Measurements from ENCODE around the gene ALMS1. TPM values are rescaled to one million over a fixed set of nuclear protein-coding genes. Genes with fewer than 3 reads are reported as not detected.
"Not testable (repeated sequence)": the region's sequence is repeated elsewhere in the genome, so short reads cannot be mapped to it uniquely, and the experiment has no call there.

ALMS1 gene
- total RNA-seq, 1 experiment from 2014 or later: 19.3 TPM

DNA sequence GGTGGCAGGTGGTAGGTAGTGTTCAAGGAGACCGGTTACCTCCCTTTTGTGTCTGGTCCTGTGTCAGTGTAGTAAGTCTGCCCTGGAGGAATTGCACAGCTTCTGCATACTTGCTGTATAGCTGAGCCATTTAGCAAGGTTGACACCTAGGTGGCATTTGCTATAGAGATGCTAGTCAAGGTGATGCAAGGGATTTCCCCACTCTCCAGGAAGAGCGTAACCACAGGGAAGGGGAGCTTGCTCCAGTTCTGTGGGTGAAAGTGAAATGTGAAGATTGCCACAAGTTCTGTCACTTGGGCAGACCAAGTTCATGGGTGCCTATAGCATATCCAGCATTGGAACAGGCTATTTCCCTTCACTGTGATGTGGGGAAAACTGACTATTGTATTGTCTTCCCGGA lies 228.5 kb downstream of the ALMS1 start:
- no peak for DNase-seq (ENCODE audit: low spot score)

GRCh38 chr2:73614997-73615396 lies 229.4 kb downstream of the ALMS1 start:
- no peak for DNase-seq (ENCODE audit: low spot score)

DNA sequence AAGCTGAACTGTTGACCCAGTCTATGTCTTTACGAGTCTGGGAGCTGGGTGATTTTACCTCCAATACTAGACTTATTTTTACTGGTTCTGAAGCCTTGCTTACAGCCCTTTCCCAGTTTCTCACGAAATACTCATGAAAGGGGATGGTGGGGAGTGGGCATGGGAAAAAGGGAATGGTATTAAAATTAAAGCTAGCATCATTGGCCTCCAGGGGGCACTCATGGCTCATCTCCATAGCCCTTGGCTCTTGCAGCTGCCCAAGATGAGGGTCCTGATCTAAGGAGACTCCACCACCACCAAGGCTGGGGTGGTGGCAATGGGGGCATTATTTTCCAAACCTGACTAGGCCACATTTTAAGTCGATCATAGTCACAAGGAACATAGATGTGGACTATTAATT lies 234.3 kb downstream of the ALMS1 start:
- not testable (repeated sequence) for DNase-seq (ENCODE audit: low spot score)

- not testable (repeated sequence) for DNase-seq (ENCODE audit: low spot score)
Measured at GRCh38 chr2:73624036-73624435, 238.4 kb downstream of the ALMS1 start.

- not testable (repeated sequence) for DNase-seq (ENCODE audit: low spot score)
Measured at GRCh38 chr2:73624625-73625024, 239.0 kb downstream of the ALMS1 start.

DNA sequence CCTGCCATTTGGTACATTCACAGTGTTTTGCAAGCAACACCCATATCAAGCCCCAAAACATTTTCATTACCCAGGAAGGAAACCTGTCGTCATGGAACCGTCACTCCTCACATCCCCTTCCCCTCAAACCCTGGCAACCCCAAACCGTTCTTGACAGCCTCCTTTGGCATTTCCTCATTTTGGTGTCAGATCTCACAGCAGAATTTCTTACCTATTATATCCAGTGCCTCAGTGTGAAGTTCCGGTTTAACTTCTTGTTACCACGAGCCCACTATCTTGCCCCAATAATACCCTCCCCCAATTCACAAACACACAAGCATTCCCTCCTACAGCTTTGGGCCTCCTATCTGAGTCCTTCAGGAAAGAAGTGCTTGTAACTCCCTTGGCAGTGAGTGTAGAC lies 240.6 kb downstream of the ALMS1 start:
- DNase-seq (ENCODE audit: low spot score): not testable (repeated sequence)

DNA sequence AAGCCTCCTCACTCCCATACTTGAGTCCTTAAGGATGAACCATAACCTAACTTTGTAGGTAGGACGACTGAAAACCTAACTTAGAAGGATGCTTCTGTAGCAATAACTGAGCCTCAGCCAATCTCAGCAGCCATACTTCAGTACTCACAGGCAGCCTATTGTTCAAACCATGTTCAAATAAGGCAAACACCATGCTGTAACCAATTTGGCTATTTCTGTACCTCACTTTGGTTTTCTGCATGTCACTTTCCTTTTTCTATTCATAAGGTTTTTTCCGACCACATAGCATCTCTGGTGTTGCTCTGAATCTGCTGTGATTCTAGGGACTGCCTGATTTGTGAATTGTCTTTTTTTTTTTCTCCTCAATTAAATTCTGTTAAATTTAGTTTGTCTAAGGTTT lies 242.9 kb downstream of the ALMS1 start:
- not testable (repeated sequence) for DNase-seq (ENCODE audit: low spot score)

- not testable (repeated sequence) for DNase-seq (ENCODE audit: low spot score)
Measured at GRCh38 chr2:73630662-73631266, 245.1 kb downstream of the ALMS1 start.

- not testable (repeated sequence) for DNase-seq (ENCODE audit: low spot score)
Measured at GRCh38 chr2:73636977-73637376, 251.3 kb downstream of the ALMS1 start.

- DNase-seq (ENCODE audit: low spot score): no peak
Measured at GRCh38 chr2:73638429-73638828, 252.8 kb downstream of the ALMS1 start.

DNA sequence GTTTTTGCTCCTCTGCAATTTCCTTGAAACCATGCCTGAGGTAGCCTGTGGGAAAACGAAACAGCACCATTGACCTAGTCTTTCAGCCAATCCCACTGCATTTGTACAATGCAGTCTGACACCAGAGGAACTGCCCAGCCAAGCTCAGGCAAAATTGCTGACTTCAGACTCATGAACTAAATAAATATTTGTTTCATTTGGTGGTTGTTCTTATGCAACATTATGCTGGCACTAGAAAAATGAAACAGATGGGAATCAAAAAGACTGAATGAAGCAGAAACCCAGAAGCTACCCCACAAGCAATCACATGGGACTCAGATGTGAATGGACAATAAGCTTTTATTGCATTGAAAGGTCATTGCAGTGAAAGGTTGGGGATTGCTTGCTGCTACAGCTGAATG lies 254.9 kb downstream of the ALMS1 start:
- DNase-seq (ENCODE audit: low spot score): no peak

GRCh38 chr2:73640946-73641766 lies 255.5 kb downstream of the ALMS1 start:
- no peak for DNase-seq (ENCODE audit: low spot score)

- DNase-seq (ENCODE audit: low spot score): no peak
Measured at GRCh38 chr2:73641767-73642062, 256.1 kb downstream of the ALMS1 start.

DNA sequence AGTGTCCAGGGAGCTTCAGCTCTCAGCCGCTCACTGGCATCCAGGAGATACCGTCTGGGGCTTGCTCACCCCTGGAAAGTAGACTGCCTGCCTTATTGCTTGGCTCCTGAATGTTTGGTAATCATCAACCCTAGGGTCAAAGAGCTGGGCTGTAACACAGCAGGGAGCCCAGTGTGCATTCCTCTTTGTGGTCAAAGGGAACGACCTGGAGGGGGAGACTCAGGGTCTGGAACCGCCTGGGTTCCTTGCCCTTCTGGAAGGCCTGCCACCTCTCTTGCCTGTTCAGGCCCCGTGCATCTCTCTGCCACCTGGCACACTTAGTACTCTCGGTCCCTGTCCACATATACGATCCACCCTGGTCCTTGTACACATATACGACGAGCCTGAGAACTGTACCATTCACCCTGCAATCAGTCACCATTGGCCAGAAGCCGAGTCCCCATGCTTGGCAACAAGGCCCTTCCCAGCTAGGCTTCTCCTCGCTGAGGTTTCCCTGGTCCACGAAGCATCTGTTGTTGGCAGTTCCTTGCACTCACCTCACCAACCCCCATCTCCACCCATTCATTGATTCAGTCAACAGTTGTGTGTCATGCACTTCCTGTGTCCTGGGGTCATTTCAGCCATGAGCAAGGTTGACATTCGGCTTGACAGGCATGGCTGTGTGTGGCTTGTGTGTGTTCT lies 256.8 kb downstream of the ALMS1 start, which contains the start of gene NAT8:
NAT8 (minus strand) TSS at position 85 of the 681 bp plus-strand sequence. CDS start 794 bp downstream, outside the sequence.
- no peak for DNase-seq (ENCODE audit: low spot score)

DNA sequence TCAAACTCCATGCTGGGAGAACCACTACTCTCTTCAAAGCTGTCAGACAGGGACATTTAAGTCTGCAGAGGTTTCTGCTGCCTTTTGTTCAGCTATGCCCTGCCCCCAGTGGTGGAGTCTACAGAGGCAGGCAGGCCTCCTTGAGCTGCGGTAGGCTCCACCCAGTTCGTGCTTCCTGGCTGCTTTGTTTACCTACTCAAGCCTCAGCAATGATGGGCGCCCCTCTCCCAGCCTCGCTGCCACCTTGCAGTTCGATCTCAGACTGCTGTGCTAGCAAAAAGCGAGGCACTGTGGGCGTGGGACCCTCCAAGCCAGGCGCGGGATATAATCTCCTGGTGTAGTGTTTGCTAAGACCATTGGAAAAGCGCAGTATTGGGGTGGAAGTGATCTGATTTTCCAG lies 262.1 kb downstream of the ALMS1 start:
- not testable (repeated sequence) for DNase-seq (ENCODE audit: low spot score)

GRCh38 chr2:73651591-73652230 lies 266.1 kb downstream of the ALMS1 start:
- no peak for DNase-seq (ENCODE audit: low spot score)

DNA sequence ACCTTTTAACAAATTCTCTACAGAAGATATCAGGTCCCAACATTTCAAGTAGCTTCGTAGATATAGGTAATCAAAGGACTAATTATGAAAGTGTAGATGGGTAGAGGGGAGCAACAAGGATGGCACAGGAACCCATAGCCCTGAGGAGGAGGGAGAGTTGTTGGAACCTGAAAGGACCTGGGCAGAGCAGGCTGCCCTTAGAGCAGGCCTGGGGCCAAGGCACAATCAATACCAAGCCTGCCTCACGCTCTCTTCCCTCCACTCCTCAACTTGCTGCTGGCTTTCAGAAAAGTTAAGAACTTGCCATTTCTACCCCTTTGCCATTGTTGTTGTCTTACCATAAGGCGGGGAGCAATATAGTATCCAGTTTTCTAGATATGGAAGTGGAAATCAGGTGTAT lies 266.7 kb downstream of the ALMS1 start:
- no peak for DNase-seq (ENCODE audit: low spot score)

DNA sequence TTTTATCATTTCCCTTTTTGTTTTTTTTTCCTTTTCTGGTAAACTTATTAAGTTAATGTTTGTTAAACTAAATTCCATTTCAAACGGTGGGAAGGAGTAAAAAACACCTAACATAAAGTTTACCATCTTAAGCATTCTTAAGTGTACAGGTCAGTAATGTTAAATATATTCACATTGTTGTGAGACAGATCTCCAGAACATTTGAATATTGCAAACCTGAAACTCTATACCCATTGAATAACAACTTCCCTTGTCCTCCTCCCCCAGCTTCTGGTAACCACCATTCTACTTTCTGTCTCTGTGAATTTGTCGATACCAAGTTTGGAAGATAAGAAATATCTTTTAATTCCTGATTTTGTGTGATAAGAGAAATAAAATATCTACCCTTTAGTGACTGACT lies 268.5 kb downstream of the ALMS1 start:
- no peak for DNase-seq (ENCODE audit: low spot score)
